GM15510 (cell line): ENCODE measurements around the gene DNAJB8.

ENCODE experiments used
- POLR2A ChIP-seq: IDR thresholded peaks from 3 replicates; pipeline ENCODE4 v1.6.1; 2011; ENCODE audit warnings: borderline replicate concordance; ENCODE audit not compliant: insufficient read length; ENCODE audit errors: extremely low read depth

The DNAJB8 gene

DNA sequence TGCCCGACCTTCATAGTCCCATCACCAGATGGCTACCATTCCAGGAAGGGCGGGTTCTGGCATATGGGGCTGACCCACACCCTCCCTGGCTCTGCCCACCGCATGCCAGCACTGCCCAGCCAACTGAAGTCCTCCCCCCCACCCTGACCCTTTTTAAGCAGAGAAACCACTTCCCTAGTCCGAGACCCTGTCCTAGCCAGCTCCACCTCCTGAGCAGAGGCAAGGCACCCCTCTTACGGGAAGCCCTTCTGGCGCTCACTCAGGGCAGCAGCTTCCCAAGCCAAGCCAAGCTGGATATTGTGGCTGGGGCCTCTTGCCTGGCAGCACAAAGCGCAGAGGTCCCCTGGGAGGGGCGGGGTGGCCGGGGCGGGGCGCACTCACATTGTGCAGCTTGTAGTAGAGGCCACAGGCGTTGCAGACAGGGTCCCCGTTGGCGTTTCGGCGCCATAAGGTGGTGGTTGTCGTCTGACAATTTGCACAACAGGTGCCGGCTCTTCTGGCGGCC is 14.8 kb upstream of the DNAJB8 start:
- TF ChIP-seq POLR2A: no peak

DNA sequence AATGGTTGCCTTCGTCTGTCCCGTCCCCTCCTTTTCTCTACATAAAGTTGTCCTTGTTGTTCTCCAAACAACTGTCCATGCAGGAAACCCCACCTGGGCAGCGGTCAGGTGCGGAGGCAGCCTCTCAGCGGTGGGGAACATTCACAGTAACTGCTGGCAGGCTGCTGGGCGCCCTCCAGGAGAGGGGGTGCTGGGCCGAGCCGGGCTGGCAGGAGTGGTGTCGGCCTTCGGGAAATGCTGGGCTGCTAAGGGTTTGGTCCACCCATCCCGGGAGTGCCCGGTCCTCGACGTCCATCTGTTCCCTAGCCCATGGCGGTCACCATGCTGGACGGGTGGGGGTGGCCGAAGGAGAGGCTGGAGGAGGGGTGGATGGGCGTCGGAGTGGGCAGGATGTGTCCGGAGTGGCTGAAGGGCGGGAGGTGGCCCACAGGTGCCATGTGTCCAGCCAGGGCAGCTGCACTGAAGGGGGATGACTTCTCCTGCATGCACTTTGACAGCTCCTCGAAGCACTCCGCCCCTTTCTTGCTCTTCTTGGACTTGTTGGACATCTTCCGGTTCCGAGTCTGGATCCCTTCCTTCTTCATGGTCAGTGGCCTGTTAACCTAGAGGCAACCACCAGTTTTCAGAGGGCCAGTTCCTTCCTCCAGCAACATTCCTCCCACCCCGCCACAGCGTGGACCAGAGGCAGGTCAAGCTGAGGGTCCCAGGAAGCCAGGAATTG is 14.2 kb upstream of the DNAJB8 start:
- TF ChIP-seq POLR2A: no peak

DNA sequence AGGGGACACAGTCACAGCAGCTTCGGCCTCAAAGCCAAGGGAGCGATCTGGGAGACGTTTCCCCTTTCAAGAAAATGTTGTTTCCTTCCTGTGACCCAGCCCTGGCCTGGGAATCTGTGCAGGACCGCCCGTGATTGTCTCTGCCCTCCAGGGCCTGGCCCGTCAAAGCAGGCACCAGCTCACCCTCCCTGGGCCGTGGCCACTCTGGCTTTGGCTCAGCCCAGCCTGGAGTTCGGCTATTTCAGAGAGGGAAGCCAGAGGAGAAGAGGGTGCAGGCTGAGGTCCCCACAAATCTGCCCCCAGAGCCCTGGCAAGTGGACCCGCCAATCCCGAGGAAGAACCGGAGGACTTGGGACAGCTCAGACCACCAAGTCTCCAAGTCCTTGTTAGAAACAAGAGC is 13.6 kb upstream of the DNAJB8 start:
- no peak for TF ChIP-seq POLR2A

DNA sequence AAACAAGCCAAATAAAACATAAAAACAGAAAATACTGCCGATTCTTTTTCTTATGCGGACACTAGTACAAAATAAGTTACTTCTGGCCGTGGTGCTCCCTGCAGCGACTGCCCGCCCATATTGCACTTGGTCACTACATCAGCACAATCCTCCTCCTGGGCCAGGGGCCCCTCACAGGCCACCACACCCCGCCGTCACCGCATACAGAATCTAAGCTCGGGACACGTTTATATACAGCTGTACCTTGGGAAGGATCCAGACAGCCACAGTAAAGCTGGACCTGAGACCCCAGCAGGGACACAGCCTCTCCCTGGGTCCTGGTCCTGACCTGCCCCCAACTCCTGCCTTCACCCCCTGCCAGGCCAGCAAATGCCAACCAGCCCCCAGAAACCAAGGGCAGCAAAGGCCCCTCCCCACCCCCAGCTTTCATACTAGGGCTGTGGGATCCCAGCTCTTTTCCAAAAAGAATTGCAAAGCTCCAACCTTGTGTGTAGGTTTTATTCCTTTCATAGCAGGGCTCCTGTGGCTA is 12.9 kb upstream of the DNAJB8 start:
- TF ChIP-seq POLR2A: no peak

DNA sequence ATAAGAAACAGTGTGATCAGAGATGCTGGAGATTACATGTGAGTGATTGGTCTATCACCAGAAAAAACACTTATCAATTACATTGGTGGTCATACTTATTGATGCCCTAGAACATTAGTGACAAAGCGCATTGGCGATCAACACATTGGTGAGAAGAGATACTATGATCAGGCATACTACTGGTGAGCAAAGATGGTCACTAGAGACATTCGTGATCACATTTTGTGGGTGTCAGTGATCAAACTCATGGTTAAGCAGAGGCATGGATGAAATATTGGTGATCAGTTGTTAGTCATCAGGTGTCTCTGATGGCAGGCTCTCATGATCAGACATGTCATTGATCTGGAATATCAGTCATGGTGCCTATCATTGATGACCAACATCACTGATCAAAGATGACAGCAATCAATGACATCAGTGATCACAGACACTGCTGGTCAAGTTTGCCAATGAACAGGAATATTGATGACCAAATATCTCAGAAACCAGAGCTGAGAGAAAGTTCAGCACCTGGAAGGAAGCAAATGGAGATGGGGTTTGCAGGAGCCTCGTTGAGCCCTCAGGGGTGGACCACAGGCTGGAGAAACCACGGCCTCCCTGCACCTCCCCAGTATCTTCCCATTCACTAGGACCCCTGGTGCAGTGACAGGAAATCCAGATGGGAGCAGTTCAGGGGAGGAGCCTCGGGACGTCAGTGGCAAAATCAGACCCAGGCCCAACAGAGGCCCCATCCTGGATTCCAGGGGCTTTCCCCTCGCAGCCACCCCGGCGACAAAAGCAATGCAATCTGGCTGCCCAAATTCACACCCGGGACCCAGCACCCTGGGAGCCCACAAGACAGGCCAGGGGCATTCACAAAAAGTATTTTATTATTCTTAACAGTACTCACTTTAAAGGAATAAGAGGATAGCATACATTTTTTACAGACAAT is 12.2 kb upstream of the DNAJB8 start:
- TF ChIP-seq POLR2A: no peak

DNA sequence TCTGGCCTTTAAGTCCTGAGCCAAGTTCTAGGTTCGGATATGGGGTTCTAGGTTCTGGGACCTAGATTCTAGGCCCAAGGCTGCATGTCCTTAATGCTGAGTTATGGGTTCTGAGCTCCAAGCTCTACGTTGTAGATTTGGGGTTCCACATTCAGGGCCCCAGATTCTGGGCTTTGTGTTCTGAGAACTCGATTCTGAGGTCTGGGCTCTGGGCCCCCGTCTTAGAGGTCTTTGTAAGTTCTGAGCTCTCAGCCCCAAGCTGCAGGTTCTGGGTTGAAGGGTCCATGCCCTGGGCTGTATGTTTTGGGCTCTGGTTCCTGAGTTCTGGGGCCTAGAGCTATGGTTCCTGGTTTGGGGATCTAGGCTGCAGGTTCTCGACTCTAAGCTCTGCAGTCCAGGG is 10.0 kb upstream of the DNAJB8 start:
- TF ChIP-seq POLR2A: no peak

DNA sequence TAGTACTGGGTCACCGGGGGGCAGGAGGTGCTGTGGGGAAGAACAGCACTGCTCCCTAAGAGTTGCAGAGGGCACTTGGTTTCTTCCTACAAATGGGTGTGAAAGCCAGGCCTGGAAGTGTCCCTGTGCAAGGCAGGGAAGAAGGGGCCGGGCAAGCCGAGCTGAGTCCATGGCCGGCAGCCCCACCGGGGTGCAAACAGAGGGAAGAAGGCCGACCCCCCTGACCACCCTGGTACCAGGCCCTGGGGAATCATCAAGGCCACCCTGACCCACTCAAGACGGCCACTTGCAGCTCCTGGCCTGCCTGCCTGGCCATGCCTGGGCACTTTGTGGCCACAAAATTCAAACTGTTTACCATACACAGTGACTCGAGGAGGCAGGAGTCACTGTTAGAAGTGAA is 8.7 kb upstream of the DNAJB8 start:
- TF ChIP-seq POLR2A: no peak

DNA sequence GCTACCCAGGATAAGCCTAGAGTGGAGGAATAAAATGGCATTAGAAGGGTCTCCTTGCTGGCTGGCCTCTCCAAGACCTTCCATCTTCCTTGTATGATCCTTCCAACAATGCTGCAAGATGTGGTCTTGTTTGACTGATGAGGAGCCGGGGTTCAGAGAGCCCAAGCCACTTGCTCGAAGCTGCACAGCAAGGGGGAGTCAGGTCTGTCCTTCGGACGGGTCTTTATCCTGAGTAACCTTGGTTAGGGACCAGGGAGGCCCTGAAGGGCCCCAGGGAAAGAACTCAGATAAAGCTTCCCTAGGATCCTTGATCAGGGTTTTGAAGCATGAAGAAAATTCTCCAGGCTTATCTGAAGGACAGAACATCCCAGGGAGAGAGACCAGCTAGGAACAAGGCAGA is 7.0 kb upstream of the DNAJB8 start:
- no peak for TF ChIP-seq POLR2A

DNA sequence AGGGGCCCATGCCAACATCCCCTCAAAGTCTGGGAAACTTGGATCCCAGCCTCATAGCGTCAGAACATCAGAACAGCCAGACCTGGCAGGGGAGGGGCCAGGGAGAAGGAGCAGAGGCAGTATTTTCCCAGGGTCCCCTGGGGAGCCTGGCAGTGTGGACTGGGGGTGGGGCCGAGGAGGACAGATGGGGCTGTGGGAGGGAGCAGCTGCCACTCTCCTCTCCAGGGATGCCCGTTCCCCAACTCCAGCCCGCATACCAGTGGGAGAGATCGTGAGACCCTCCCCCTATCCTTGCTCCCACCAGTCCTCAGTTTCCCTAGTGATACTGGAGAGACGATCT is 6.5 kb upstream of the DNAJB8 start:
- no peak for TF ChIP-seq POLR2A

DNA sequence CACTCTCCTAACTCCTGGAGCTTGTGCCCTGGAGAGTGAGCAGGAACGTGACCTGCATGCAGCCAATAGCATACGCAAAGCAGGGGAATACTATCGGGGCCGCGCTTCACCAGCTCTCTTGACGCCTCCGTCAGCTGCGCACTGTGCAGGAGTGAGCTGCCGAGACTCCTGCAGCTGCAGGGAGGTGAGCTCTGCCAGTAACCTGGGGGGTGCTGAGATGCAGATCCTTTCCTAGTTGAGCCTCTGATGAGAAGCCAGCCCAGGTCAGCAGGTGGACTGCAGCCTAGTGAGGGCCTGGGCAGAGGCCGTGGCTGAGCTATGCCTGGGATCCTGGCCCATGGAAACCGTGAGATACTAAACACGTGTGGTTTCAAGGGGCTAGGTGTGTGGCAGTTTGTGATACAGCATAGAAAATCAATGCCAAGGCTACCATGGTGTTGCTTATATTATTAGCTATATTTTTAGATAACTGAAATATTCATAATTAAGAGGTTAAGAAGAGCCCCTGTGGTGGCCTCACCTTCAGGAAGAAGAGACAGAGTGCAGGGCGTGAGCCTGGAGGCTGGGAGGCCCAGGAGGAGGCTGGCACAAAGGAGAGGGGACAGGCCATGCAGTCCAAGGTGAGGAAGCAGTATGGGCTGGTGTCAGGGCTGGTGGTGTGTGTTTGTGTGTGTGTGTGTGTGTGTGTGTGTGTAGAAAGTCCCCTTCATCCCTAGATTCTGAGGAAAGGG is 5.9 kb upstream of the DNAJB8 start:
- TF ChIP-seq POLR2A: no peak

DNA sequence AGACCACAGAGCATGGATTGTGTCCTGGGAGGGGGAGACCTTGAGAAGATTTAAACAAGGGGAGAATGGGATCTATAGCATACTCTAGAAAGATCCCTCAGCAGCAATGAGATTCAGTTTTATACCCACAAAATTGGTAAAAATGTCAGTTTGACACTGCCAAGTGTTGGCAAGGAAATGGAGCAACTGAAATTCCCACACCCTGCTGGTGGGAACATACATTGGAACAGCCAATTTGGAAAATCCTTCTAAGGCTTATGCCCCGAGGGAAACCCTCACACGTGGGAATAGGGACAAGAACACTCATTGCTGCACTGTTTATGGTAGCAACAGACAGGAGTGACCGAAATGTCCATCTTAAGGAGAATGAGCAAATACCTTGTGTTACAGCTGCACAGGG is 5.0 kb upstream of the DNAJB8 start:
- no peak for TF ChIP-seq POLR2A

DNA sequence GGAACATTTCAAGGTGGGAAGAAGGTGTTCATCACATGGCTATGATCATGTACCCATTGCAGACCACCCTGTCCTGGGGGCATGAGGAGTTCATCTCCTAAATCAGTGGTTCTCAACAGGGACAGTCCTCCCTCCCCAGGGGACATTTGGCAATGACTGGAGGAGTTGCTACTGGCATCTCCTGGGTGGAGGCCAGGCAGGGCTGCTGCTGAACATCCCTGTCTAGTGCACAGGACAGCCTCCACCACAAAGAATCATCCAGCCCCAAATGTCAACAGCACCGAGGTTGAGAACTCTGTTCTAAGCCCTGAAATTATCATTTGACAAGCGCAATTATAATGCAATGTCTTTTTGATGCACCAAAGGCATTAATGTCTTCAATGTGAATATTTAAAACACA is 4.4 kb upstream of the DNAJB8 start:
- TF ChIP-seq POLR2A: no peak

DNA sequence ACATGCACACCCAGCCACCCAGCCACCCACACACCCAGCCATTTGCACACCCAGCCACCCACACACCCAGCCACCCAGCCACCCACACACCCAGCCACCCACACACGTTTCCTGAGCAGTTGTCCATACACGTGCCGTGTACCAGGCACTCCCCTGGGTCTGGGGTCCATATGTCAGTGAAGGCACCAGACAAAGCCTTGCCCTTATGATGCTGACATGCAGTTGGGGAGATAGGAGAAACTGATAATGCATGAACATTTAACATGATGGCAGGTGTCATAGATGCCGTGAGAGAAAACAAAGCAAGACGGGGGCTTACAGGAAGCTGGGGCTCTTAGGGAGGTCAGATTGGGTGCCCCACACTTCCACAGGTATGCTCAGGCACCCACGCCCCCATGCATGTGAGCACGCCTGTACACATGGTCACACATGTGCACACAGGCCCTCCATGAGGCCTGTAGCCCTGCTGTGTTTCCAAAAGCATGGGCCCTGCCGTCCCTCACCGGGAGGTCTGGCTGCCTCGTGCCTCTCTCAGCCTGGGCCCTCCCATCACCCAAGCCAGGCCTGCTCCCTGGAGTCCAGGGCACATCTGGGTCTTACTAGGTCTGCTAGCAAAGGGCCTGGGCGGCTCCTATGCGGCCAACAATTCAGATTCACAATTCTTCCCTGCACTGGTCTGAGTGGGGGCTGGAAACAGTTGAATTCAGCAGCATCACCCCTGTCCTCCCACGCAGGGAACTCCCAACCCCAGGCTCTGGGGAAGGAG is 3.6 kb upstream of the DNAJB8 start:
- no peak for TF ChIP-seq POLR2A

DNA sequence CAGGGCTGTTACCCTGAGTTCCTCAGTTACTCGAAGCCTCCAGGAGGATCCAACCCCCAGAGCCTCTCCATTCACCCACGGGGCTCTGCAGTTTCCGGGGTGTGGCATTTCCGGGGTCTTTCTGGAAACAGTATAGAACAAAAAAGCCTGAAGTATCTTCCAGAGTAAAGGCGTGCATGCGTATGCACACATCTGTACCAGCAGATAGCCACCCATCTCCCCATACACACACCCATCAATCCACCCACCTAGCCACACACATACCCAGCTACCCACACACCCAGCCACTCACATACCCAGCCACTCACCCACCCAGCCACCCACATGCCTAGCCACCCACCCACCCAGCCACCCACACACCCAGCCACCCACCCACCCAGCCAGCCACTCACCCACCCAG is 2.9 kb upstream of the DNAJB8 start:
- no peak for TF ChIP-seq POLR2A
